OCI-M2 (cell line): ENCODE results near the gene CA5B.
"Not testable (repeated sequence)": the region's sequence is repeated elsewhere in the genome, so short reads cannot be mapped to it uniquely, and the experiment has no call there.

ENCODE experiments used
- DNase-seq: peaks from one replicate; lab custom pipeline; 2025; ENCODE audit not compliant: unreplicated experiment; lab: John Stamatoyannopoulos, UW

The CA5B gene

GRCh38 chrX:15737959-15738902 lies at the start of gene CA5B:
CA5B (plus strand) TSS chrX:15738270; CDS start chrX:15750024, 11,754 bp downstream.
- DNase-seq: peak; percentile 82

- DNase-seq: no peak
Measured at GRCh38 chrX:15694941-15695451, 43.1 kb upstream of the CA5B start.

GRCh38 chrX:15696516-15696915 lies 41.6 kb upstream of the CA5B start:
- DNase-seq: no peak

GRCh38 chrX:15702488-15703371 lies 35.3 kb upstream of the CA5B start:
- no peak for DNase-seq

- not testable (repeated sequence) for DNase-seq
Measured at GRCh38 chrX:15703809-15704208, 34.3 kb upstream of the CA5B start.

- DNase-seq: not testable (repeated sequence)
Measured at GRCh38 chrX:15704273-15704672, 33.8 kb upstream of the CA5B start.

- DNase-seq: no peak
Measured at GRCh38 chrX:15714529-15714928, 23.5 kb upstream of the CA5B start.

- no peak for DNase-seq
Measured at GRCh38 chrX:15718283-15718970, 19.6 kb upstream of the CA5B start.

- no peak for DNase-seq
Measured at GRCh38 chrX:15719324-15719968, 18.6 kb upstream of the CA5B start.

- DNase-seq: no peak
Measured at GRCh38 chrX:15721911-15722310, 16.2 kb upstream of the CA5B start.

- DNase-seq: no peak
Measured at GRCh38 chrX:15723887-15724517, 14.1 kb upstream of the CA5B start.

GRCh38 chrX:15724911-15725310 lies 13.2 kb upstream of the CA5B start:
- no peak for DNase-seq

- not testable (repeated sequence) for DNase-seq
Measured at GRCh38 chrX:15731368-15731767, 6.7 kb upstream of the CA5B start.

GRCh38 chrX:15737190-15737958 lies 696 bp upstream of the CA5B start:
- no peak for DNase-seq

GRCh38 chrX:15739886-15740285 lies 1.8 kb downstream of the CA5B start:
- no peak for DNase-seq

- no peak for DNase-seq
Measured at GRCh38 chrX:15744181-15744867, 6.3 kb downstream of the CA5B start.

GRCh38 chrX:15745179-15745578 lies 7.1 kb downstream of the CA5B start:
- no peak for DNase-seq

- not testable (repeated sequence) for DNase-seq
Measured at GRCh38 chrX:15746651-15747050, 8.6 kb downstream of the CA5B start.
